Measurements from ENCODE around the gene WDR7. TPM values are rescaled to one million over a fixed set of nuclear protein-coding genes. Genes with fewer than 3 reads are reported as not detected.
A peak's percentile ranks its signal among the peaks of the same experiment; 100 is the strongest.

WDR7 gene
- total and polyA plus RNA-seq, 4 donors: 27.9 to 126 (median 33.8) TPM

GRCh38 chr18:56770097-56770496 is 118.9 kb downstream of the WDR7 start:
- Histone ChIP-seq H3K27ac (ENCODE audit: low read depth, low read length) (no peak overlapping the region), H3K27me3 (ENCODE audit: control insufficient read depth, insufficient read depth, low read length) (no peaks in the 10 kb centered on the region), H3K4me1 (ENCODE audit: control insufficient read depth, insufficient read depth, low read length) (no peaks in the 10 kb centered on the region), H3K9me3 (ENCODE audit: control insufficient read depth, insufficient read depth, low read length) (no peaks in the 10 kb centered on the region), H3K36me3 (ENCODE audit: control insufficient read depth, insufficient read depth, low read length) (no peaks in the 10 kb centered on the region), H3K4me3 (ENCODE audit: low read depth, low read length) (no peak overlapping the region)
- no peak for DNase-seq (ENCODE audit: low read depth in 4 of 6, low spot score in 6 of 6)
- WGBS (ENCODE audit: insufficient coverage): no CpG with 5 or more reads among the region's 3 CpGs

DNA sequence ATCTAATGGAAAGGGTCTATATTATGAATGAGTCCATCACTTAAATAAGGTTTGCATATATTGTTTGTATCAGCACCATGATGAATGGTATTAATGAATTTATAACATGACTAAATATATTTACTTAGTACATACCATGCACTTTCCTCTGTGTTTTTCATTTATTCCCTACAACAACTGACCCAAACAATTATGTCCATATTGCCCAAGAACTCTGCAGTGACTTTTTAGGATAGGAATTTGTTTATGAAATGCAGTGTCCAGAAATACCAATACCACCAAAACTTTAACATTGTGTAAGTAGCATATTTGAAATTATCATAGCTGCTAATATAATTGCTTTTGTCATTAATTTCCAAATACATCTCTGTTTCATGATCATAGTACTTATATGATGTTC is 119.7 kb downstream of the WDR7 start:
- Histone ChIP-seq H3K27me3 (ENCODE audit: control insufficient read depth, insufficient read depth, low read length) (no peaks in the 10 kb centered on the region), H3K4me3 (ENCODE audit: low read depth, low read length) (no peak overlapping the region), H3K27ac (ENCODE audit: low read depth, low read length) (no peak overlapping the region), H3K4me1 (ENCODE audit: control insufficient read depth, insufficient read depth, low read length) (no peaks in the 10 kb centered on the region), H3K36me3 (ENCODE audit: control insufficient read depth, insufficient read depth, low read length) (no peaks in the 10 kb centered on the region), H3K9me3 (ENCODE audit: control insufficient read depth, insufficient read depth, low read length) (no peaks in the 10 kb centered on the region)
- no peak for DNase-seq (ENCODE audit: low read depth in 4 of 6, low spot score in 6 of 6)

GRCh38 chr18:56775701-56776100 is 124.5 kb downstream of the WDR7 start:
- DNase-seq (ENCODE audit: low read depth in 4 of 6, low spot score in 6 of 6): no peak
- H3K4me3 ChIP-seq (ENCODE audit: low read depth, low read length): no peak overlapping the region
- no peaks in the 10 kb centered on the region for H3K4me1 ChIP-seq (ENCODE audit: control insufficient read depth, insufficient read depth, low read length)
- H3K36me3 ChIP-seq (ENCODE audit: control insufficient read depth, insufficient read depth, low read length): no peaks in the 10 kb centered on the region
- H3K9me3 ChIP-seq (ENCODE audit: control insufficient read depth, insufficient read depth, low read length): no peaks in the 10 kb centered on the region
- H3K27me3 ChIP-seq (ENCODE audit: control insufficient read depth, insufficient read depth, low read length): no peaks in the 10 kb centered on the region
- no CpG with 5 or more reads among the region's 6 CpGs for WGBS (ENCODE audit: insufficient coverage)
- no peak overlapping the region for H3K27ac ChIP-seq (ENCODE audit: low read depth, low read length)

DNA sequence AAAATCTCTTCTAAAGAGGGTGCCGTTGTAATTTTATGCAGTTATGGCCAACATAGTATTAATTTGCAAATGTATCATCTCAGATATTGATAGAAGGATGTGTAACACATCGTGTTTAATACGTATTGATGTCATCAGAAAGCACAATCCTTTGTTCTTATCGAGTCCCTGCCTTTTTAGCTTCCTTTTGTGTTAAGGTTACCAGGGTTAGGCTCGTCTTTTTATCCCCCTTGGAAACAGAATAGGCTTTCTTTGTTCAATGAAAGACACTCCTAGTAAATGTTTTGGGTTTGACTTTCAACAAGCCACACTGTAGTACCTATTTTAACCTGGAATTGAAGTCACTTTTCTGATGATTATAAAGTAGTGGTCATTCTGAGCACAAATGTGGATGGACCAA is 136.2 kb downstream of the WDR7 start:
- H3K9me3 ChIP-seq (ENCODE audit: control insufficient read depth, insufficient read depth, low read length): no peaks in the 10 kb centered on the region
- no CpG with 5 or more reads among the region's 5 CpGs for WGBS (ENCODE audit: insufficient coverage)
- no peak overlapping the region for H3K4me3 ChIP-seq (ENCODE audit: low read depth, low read length)
- H3K36me3 ChIP-seq (ENCODE audit: control insufficient read depth, insufficient read depth, low read length): no peaks in the 10 kb centered on the region
- no peaks in the 10 kb centered on the region for H3K27me3 ChIP-seq (ENCODE audit: control insufficient read depth, insufficient read depth, low read length)
- H3K27ac ChIP-seq (ENCODE audit: low read depth, low read length): no peak overlapping the region
- no peak for DNase-seq (ENCODE audit: low read depth in 4 of 6, low spot score in 6 of 6)
- no peaks in the 10 kb centered on the region for H3K4me1 ChIP-seq (ENCODE audit: control insufficient read depth, insufficient read depth, low read length)

DNA sequence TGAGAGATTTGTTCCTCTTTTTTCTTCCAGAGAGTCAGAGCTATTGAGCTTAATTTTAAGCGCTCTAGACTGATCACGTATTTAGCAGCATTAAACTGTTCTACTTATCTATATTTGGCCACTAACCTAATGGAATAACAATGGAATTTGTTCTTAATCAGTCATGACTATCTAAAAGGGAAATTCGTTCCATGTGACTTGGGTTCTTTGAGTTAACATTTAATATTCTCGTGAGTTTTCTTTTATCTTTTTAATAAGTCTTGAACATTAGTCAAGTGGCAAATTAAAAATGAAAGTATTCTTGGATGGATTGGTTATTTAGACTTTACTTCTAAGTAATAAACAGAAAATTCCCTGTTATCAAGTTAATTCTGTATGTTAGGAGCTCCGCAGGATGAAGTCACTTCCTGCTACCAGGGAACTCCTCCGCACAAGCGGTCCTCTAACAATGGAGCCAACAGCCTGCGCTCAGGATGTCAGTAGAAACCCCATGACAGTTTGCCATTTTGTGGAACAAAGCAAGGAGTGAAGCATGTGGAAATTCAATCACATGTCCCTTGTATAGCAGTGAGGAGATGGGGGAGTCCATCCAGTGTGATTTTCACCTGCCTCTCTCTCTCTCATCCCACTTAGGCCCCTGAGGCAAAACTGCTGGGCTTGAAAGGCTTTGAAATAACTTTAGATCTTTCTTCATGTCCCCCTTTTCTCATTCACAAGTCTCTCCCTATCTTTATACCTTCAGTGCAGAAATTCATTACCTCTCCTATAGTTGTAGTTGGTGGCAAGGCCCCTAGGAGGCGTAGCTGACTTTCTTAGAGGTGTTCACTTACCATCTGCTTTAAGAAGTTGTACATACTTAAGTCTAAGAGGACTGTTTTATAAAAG is 138.1 kb downstream of the WDR7 start:
- WGBS (ENCODE audit: insufficient coverage): 76% methylated on average over 3 of the region's 9 CpGs
- H3K27ac ChIP-seq (ENCODE audit: low read depth, low read length): no peak overlapping the region
- no peaks in the 10 kb centered on the region for H3K27me3 ChIP-seq (ENCODE audit: control insufficient read depth, insufficient read depth, low read length)
- DNase-seq (ENCODE audit: low read depth in 4 of 6, low spot score in 6 of 6): peak in 1 of 6 donors; percentile 53
- no peaks in the 10 kb centered on the region for H3K36me3 ChIP-seq (ENCODE audit: control insufficient read depth, insufficient read depth, low read length)
- no peaks in the 10 kb centered on the region for H3K4me1 ChIP-seq (ENCODE audit: control insufficient read depth, insufficient read depth, low read length)
- H3K4me3 ChIP-seq (ENCODE audit: low read depth, low read length): no peak overlapping the region
- no peaks in the 10 kb centered on the region for H3K9me3 ChIP-seq (ENCODE audit: control insufficient read depth, insufficient read depth, low read length)

DNA sequence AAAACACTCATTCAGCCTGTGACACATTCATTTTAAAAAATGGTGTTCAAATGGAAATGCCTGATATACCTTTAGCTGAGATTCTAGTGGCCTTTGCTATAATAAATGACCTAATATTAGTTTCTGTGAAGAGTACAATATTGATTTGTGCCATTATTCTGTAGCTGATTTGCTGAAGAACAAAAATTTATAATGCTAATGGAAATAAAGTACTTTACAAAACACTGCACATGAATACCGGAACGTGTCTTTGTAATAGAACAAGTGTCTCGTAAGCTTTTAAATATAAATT is 138.7 kb downstream of the WDR7 start:
- no peaks in the 10 kb centered on the region for H3K27me3 ChIP-seq (ENCODE audit: control insufficient read depth, insufficient read depth, low read length)
- no peaks in the 10 kb centered on the region for H3K4me1 ChIP-seq (ENCODE audit: control insufficient read depth, insufficient read depth, low read length)
- no CpG with 5 or more reads among the region's 3 CpGs for WGBS (ENCODE audit: insufficient coverage)
- H3K27ac ChIP-seq (ENCODE audit: low read depth, low read length): no peak overlapping the region
- H3K9me3 ChIP-seq (ENCODE audit: control insufficient read depth, insufficient read depth, low read length): no peaks in the 10 kb centered on the region
- no peak overlapping the region for H3K4me3 ChIP-seq (ENCODE audit: low read depth, low read length)
- H3K36me3 ChIP-seq (ENCODE audit: control insufficient read depth, insufficient read depth, low read length): no peaks in the 10 kb centered on the region
- no peak for DNase-seq (ENCODE audit: low read depth in 4 of 6, low spot score in 6 of 6)

GRCh38 chr18:56795381-56795780 is 144.2 kb downstream of the WDR7 start:
- no CpG with 5 or more reads among the region's 1 CpG for WGBS (ENCODE audit: insufficient coverage)
- Histone ChIP-seq H3K27me3 (ENCODE audit: control insufficient read depth, insufficient read depth, low read length) (no peaks in the 10 kb centered on the region), H3K27ac (ENCODE audit: low read depth, low read length) (no peak overlapping the region), H3K36me3 (ENCODE audit: control insufficient read depth, insufficient read depth, low read length) (no peaks in the 10 kb centered on the region), H3K4me3 (ENCODE audit: low read depth, low read length) (no peak overlapping the region), H3K4me1 (ENCODE audit: control insufficient read depth, insufficient read depth, low read length) (no peaks in the 10 kb centered on the region), H3K9me3 (ENCODE audit: control insufficient read depth, insufficient read depth, low read length) (no peaks in the 10 kb centered on the region)
- no peak for DNase-seq (ENCODE audit: low read depth in 4 of 6, low spot score in 6 of 6)

DNA sequence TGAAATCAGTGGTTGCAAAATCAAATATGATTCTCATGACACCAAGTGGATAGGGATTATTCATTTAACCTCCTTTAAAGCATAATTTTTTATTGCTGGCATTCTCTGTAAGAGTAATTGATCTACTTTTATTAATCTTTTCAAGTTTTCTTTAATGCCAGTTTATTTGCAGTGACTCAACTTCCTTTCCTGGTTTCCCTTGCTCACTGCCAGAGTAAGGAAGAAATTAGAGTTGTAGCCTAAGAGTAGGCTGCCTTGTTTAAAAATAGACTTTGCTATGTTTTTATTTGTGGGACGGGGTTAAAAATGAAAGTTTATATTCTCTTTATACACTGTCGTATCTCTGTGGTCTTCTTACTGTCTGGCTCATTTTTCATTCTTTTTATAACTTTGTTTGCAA is 148.6 kb downstream of the WDR7 start:
- Histone ChIP-seq H3K36me3 (ENCODE audit: control insufficient read depth, insufficient read depth, low read length) (peaks cover 4% of the 10 kb centered on the region), H3K4me1 (ENCODE audit: control insufficient read depth, insufficient read depth, low read length) (no peaks in the 10 kb centered on the region), H3K27me3 (ENCODE audit: control insufficient read depth, insufficient read depth, low read length) (no peaks in the 10 kb centered on the region), H3K9me3 (ENCODE audit: control insufficient read depth, insufficient read depth, low read length) (no peaks in the 10 kb centered on the region), H3K27ac (ENCODE audit: low read depth, low read length) (no peak overlapping the region), H3K4me3 (ENCODE audit: low read depth, low read length) (no peak overlapping the region)
- no peak for DNase-seq (ENCODE audit: low read depth in 4 of 6, low spot score in 6 of 6)
- WGBS (ENCODE audit: insufficient coverage): no CpG with 5 or more reads among the region's 2 CpGs

DNA sequence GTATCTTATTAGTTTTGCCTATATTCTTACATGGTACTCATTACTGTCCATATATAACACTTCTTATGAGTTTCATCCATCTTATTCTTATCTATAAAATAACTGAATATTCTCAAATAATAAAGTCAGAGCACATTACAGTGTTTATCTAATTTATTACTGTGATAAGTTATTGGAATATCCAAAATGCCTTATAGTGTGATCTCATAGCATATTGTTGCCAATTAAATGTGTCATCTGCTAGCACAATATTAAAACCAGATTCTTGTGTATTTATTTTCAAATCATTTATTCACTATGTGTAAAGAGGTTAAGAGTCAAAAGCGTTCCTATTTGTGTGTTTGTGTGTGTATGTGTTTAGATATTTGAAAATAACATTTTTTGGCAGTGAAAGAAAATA is 151.9 kb downstream of the WDR7 start:
- Histone ChIP-seq H3K36me3 (ENCODE audit: control insufficient read depth, insufficient read depth, low read length) (peaks cover 4% of the 10 kb centered on the region), H3K27me3 (ENCODE audit: control insufficient read depth, insufficient read depth, low read length) (no peaks in the 10 kb centered on the region), H3K4me3 (ENCODE audit: low read depth, low read length) (no peak overlapping the region), H3K9me3 (ENCODE audit: control insufficient read depth, insufficient read depth, low read length) (no peaks in the 10 kb centered on the region), H3K27ac (ENCODE audit: low read depth, low read length) (no peak overlapping the region), H3K4me1 (ENCODE audit: control insufficient read depth, insufficient read depth, low read length) (no peaks in the 10 kb centered on the region)
- WGBS (ENCODE audit: insufficient coverage): no CpG with 5 or more reads among the region's 1 CpG
- no peak for DNase-seq (ENCODE audit: low read depth in 4 of 6, low spot score in 6 of 6)

DNA sequence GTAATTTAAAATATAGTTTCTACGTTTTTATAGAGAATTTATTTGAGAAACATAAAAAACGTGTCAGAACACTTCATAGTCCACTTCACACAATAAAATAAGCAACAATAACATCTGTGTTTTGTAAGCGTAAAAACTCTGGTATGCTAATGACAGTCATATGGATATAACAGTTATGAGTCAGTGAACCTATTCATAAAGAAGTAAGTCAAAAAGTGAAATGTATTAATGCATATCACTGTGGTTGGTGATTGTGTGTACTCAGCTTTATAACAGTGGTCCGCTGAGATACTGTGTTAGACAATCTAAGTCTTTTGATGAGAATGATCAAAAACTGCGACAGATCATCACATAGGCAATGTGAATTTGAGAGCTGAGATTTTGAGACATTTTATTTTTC is 153.2 kb downstream of the WDR7 start:
- Histone ChIP-seq H3K4me1 (ENCODE audit: control insufficient read depth, insufficient read depth, low read length) (no peaks in the 10 kb centered on the region), H3K27ac (ENCODE audit: low read depth, low read length) (no peak overlapping the region), H3K4me3 (ENCODE audit: low read depth, low read length) (no peak overlapping the region), H3K27me3 (ENCODE audit: control insufficient read depth, insufficient read depth, low read length) (no peaks in the 10 kb centered on the region), H3K9me3 (ENCODE audit: control insufficient read depth, insufficient read depth, low read length) (no peaks in the 10 kb centered on the region), H3K36me3 (ENCODE audit: control insufficient read depth, insufficient read depth, low read length) (peaks cover 4% of the 10 kb centered on the region)
- DNase-seq (ENCODE audit: low read depth in 4 of 6, low spot score in 6 of 6): no peak
- 100% methylated on average over 1 of the region's 5 CpGs for WGBS (ENCODE audit: insufficient coverage)
